Ascending aorta (tissue), 2 donors: ENCODE data around the gene CABP4. TPM values are rescaled to one million over a fixed set of nuclear protein-coding genes. Genes with fewer than 3 reads are reported as not detected.

ENCODE experiments used
- DNase-seq, 2 donors: peaks; one replicate each; pipeline ENCODE4 v3.0.0-alpha.2; 2019; ENCODE audit warnings: low spot score in 2 of 2
- H3K27ac ChIP-seq, 2 donors: fragments of 200-600 bp; sonication (generic); one replicate each; pipeline ENCODE4 v1.5.1; 2016 to 2017; ENCODE audit warnings: mild to moderate bottlenecking in 1 of 2
- H3K27me3 ChIP-seq: fragments of 200-600 bp; sonication (generic); one replicate; pipeline ENCODE4 v1.5.1; 2017
- H3K36me3 ChIP-seq, 2 donors: fragments of 200-600 bp; sonication (generic); one replicate each; pipeline ENCODE4 v1.5.1; 2016
- H3K4me1 ChIP-seq, 2 donors: fragments of 200-600 bp; sonication (generic); one replicate each; pipeline ENCODE4 v1.5.1; 2016 to 2017; ENCODE audit warnings: mild to moderate bottlenecking in 1 of 2
- H3K4me3 ChIP-seq, 2 donors: fragments of 200-600 bp; sonication (generic); one replicate each; pipeline ENCODE4 v1.5.1; 2016 to 2017; ENCODE audit warnings: mild to moderate bottlenecking in 1 of 2
- H3K9me3 ChIP-seq, 2 donors: fragments of 200-600 bp; sonication (generic); one replicate each; pipeline ENCODE4 v1.5.1; 2016
- CTCF ChIP-seq, 3 experiments: fragments of 200-600 bp in 2 of 3; fragments of 450-650 bp in 1 of 3; sonication (generic) in 2 of 3; IDR thresholded peaks; one replicate each; pipeline ENCODE4 v1.5.1; 2016 to 2019; ENCODE audit warnings: antibody characterized with exemption in 3 of 3, mild to moderate bottlenecking in 1 of 3, moderate library complexity in 1 of 3
- intact Hi-C: fragments of 100-400 bp; cut with DNase I; formaldehyde crosslinking; loops from one replicate; pipeline ENCODE4 v1.15.1; 2023
- total RNA-seq: library from RNA; depleted of rRNA; stranded (reverse); fragments of >200 nt; gene quantifications from one replicate; pipeline ENCODE4 v1.1.0, GENCODE V29; 2016

The CABP4 gene
- total RNA-seq, 1 donor from 2014 or later, result not detected

DNA sequence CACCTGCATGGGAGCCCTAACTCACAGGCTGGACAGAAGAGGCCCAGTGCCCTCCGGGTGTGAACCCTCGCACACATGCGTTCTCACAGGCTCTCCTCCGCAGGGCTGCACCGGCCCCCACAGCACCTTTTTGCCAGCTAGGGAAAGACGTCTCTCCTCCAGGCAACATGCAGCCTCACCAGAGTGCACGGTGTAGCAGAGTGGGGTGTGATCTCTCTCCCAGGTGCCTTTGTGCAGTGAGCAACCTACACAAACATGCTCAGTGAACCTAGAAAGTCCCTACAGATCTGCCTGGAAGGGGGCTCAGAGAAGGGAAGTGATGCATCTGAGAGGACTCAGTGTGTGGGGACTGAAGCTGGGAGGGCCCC is 43.4 kb upstream of the CABP4 start:
- intact Hi-C loops, result no loop called here
- TF ChIP-seq CTCF (IDR thresholded peaks at IDR 0.05), result no peak
- H3K27ac ChIP-seq, result no peak overlapping the region
- H3K4me3 ChIP-seq, result no peak overlapping the region
- no peak for DNase-seq
- no peaks in the 10 kb centered on the region for H3K36me3 ChIP-seq
- no peaks in the 10 kb centered on the region for H3K9me3 ChIP-seq
- peaks cover 0 to 14% of the 10 kb centered on the region in 2 donors for H3K4me1 ChIP-seq
- H3K27me3 ChIP-seq, result no peaks in the 10 kb centered on the region

DNA sequence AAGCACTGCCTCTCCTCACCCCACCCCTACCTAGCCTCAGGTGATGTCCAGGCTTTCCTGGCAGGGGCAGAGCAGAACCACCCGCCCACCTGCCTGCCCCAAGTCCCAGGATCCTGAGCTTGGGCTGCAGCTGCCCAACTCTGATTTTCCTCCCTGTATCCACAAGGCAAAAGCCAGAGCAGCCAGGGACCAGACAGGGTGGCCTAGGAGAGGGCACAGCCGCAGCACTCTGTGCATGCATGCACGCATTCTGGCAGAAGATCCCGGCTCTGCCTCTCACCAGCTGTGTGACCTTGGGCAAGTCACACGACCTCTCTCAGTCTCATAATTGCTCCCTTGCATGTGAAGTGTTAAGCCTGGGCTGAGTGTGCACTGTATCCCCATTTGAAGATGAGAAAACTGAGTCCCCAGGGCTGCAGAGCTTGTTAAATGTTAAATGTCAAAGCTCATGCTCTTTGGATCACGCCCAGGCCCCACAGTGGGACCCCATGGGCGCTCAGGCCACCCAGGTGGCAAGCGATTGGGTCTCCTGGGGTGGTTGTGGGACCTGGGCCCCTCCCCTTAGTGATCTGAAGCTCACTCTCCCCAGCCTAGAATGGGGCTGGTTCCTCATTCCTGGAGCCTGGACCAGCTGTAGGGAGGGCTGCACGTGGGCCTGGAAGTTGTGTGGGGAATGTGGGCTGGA is 42.5 kb upstream of the CABP4 start:
- peaks cover 0 to 20% of the 10 kb centered on the region in 2 donors for H3K4me1 ChIP-seq
- H3K9me3 ChIP-seq, result no peaks in the 10 kb centered on the region
- H3K4me3 ChIP-seq, result no peak overlapping the region
- no peaks in the 10 kb centered on the region for H3K27me3 ChIP-seq
- intact Hi-C loops, result no loop called here
- DNase-seq, result no peak
- H3K36me3 ChIP-seq, result no peaks in the 10 kb centered on the region
- no peak overlapping the region for H3K27ac ChIP-seq
- TF ChIP-seq CTCF (IDR thresholded peaks at IDR 0.05), result no peak

DNA sequence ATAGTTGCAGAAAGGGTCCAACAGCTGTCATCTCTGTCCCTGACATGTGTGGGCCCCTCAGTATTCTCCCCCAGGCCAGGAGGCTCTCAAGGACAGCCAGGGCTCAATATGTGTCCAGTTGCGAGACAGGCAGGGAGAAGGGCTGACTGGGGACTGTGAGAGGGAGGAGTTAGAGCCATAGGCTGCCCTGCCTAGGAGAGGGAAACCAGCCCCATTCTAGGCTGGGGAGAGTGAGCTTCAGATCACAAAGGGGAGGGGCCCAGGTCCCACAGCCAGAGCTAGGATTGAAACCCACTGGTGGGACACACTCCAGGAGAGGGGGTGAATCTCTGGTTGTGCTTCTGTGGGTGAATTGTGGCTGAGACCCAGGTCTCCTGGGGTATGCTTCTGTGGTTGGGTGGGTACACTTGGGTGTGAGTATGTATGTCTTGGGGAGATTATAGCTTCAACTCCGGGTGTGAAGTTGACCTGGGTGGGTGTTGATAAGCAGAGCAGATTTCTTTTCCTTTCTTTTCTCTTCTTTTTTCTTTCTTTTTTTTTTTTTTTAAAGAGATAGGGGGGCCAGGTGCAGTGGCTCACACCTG is 41.8 kb upstream of the CABP4 start:
- no peak for DNase-seq
- Histone ChIP-seq H3K4me3 (no peak overlapping the region), H3K4me1 (peaks cover 0 to 28% of the 10 kb centered on the region in 2 donors), H3K27me3 (no peaks in the 10 kb centered on the region), H3K36me3 (no peaks in the 10 kb centered on the region), H3K27ac (no peak overlapping the region), H3K9me3 (no peaks in the 10 kb centered on the region)
- TF ChIP-seq CTCF (IDR thresholded peaks at IDR 0.05), result no peak
- intact Hi-C loops, result no loop called here

DNA sequence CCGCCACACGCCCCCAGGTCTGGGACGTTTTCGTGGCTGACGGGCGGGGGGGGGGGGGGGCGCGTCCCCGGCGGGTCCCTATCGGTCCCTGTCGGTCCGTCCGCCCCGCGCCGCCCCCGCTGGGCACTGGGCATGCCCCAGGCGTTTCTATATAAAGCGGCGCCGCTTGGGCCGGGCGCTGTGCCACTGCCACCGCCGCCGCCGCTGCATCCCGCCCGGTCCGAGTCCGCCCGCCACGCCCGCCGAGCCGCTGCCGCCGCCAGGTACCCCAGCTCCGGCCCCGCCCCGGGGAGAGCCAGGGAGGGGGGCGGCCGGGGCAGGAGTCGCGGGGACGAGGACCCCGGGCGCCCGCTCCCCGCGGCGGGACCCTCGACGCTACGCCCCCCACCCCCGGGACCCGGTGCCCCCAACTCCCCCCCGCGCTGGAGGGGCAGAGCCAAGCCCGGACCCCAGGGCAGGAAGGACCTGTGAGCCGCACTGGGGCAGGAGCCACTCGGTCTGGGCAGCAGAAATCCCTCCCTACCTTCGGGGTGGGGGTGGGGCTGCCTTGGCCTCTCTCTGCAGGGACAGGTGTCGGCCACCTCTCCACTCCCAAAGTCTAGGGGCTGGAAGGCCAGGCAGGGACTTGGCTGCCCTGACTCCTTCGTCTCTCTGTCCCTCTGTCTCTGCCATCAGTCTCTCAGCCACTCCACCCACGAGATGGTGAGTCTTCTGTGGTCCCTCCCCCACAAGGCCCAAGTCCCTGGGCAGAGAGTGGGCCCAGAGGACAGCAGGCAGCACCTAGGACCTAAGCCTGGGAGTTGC is 39.5 kb upstream of the CABP4 start, which contains the start of gene CARNS1:
Gene CARNS1, plus strand, starts transcription at position 178 of the 804 bp plus-strand sequence. Its CDS starts 522 bp downstream, at position 700.
- no peak for TF ChIP-seq CTCF (IDR thresholded peaks at IDR 0.05)
- DNase-seq, result no peak
- Histone ChIP-seq H3K27me3 (no peaks in the 10 kb centered on the region), H3K4me3 (peak within 1 kb of the TSS; percentile 51 to 67), H3K4me1 (peaks cover 9 to 49% of the 10 kb centered on the region in 2 donors), H3K27ac (peak within 1 kb of the TSS; percentile 90 to 98), H3K36me3 (no peaks in the 10 kb centered on the region), H3K9me3 (no peaks in the 10 kb centered on the region)
- intact Hi-C loops, result no loop called here

DNA sequence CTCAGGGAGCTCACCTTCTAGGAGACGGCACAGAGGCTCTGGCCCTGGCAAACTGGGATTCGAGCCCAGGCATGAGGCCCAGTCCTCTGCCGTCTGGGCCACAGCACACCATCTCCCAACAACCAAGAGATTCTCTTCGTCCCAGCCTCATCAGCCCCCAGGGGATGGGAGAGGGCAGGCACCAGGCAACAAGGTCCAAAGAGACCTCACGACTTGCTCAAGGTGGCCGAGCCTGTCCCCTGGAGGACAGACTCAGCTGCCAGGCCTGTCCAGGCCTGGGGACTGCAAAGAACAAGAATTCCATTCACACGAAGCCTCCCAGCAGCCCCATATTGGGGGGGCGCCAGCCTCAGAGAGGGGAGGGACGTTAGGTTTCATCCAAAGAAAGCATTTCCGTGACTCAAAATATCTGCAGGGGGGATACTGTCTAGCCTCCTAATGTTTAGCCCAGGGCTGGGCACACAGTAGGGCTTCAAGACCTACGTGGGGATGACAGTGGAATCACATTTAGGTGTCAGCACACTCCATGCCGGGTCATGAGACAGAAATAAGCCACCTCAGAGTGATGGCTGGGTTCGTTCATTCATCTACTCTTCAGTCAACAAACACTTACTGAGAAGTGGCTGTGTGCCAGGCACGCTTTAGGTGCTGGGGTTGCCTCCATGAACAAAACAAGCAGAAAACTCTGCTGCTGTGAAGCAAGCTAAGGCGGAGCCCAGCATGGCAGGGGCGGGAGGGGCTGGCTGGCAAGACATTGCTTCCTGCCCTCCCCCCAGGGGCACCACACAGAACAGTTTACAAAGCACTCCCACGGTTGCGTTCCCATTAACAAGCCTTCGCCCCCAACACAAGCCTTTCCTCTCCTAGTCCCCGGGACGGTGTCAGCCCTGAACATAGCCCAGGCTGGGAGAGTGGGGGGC is 38.5 kb upstream of the CABP4 start:
- peak in 1 of 2 donors; percentile 81 for DNase-seq
- TF ChIP-seq CTCF (IDR thresholded peaks at IDR 0.05), result no peak
- intact Hi-C loops, result no loop called here
- no peaks in the 10 kb centered on the region for H3K27me3 ChIP-seq
- peaks cover 9 to 52% of the 10 kb centered on the region in 2 donors for H3K4me1 ChIP-seq
- H3K27ac ChIP-seq, result peak overlapping the region; percentile 90 to 98
- peak overlapping the region in 1 of 2 donors; percentile 67 for H3K4me3 ChIP-seq
- no peaks in the 10 kb centered on the region for H3K36me3 ChIP-seq
- H3K9me3 ChIP-seq, result no peaks in the 10 kb centered on the region
